Lower leg skin (tissue), 4 donors: ENCODE measurements around the gene THSD7B. TPM values are rescaled to one million over a fixed set of nuclear protein-coding genes. Genes with fewer than 3 reads are reported as not detected.

Source experiments
- DNase-seq, 2 donors: peaks; one replicate each; pipeline ENCODE4 v3.0.0-alpha.2; 2019; ENCODE audit warnings: low spot score in 2 of 2
- H3K4me3 ChIP-seq: fragments of 200-600 bp; sonication (generic); 2 replicates; pipeline ENCODE4 v1.5.1; 2017; ENCODE audit warnings: mild to moderate bottlenecking, low read depth; ENCODE audit not compliant: poor library complexity, severe bottlenecking
- CTCF ChIP-seq, 3 donors: fragments of 450-650 bp; IDR thresholded peaks; one replicate each; pipeline ENCODE4 v1.5.1; 2016; ENCODE audit warnings: antibody characterized with exemption in 3 of 3, mild to moderate bottlenecking in 3 of 3, moderate library complexity in 2 of 3
- POLR2A ChIP-seq, 2 donors: fragments of 450-650 bp; IDR thresholded peaks; one replicate each; pipeline ENCODE4 v1.6.1; 2016 to 2017; ENCODE audit warnings: antibody characterized with exemption in 2 of 2, mild to moderate bottlenecking in 1 of 2, moderate library complexity in 1 of 2
- WGBS, 2 donors: methylation state at CpG; one replicate each; pipeline ENCODE4 v1.1.5; 2018; 5-methylcytosine and 5-hydroxymethylcytosine counted together
- intact Hi-C: fragments of 100-400 bp; cut with DNase I; formaldehyde crosslinking; loops from one replicate; pipeline ENCODE4 v1.15.0; 2023; ENCODE audit warnings: low total_unique reads
- total RNA-seq, 4 donors: library from RNA; depleted of rRNA; stranded (reverse); fragments of >200 nt; gene quantifications; one replicate each; pipeline ENCODE4 v1.1.0, GENCODE V29; 2016

Gene THSD7B
- total RNA-seq, 4 donors from 2014 or later: not detected

GRCh38 chr2:137252934-137253333 is 487.6 kb downstream of the THSD7B start:
- no peak for TF ChIP-seq CTCF (IDR thresholded peaks at IDR 0.05)
- TF ChIP-seq POLR2A (IDR thresholded peaks at IDR 0.05): no peak
- no peak for DNase-seq
- H3K4me3 ChIP-seq: no peak overlapping the region
- intact Hi-C loops: no loop called here

DNA sequence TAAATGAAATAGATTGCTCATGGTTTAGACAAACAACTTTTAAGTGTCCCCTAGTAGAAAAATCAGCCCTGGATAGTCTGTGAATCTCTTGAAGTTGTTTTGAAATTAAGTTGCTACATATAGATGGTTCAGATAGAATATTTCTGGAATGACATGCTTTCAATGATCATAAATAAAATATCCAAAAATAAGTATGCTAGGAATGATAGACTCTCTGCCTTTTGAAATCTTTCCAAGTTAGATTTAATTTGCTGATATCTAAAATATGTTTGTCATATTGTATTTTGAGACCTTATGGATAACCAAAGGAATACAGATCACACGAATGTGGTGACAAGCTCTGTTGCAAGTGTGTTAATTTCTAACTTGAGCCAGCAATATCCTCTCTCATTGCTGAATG is 488.7 kb downstream of the THSD7B start:
- no peak for DNase-seq
- intact Hi-C loops: no loop called here
- WGBS, 2 donors: 46 to 50% methylated on average over 1 of the region's 1 CpG
- H3K4me3 ChIP-seq: no peak overlapping the region
- TF ChIP-seq POLR2A (IDR thresholded peaks at IDR 0.05): no peak
- no peak for TF ChIP-seq CTCF (IDR thresholded peaks at IDR 0.05)

GRCh38 chr2:137255345-137255744 is 490.0 kb downstream of the THSD7B start:
- no peak for TF ChIP-seq POLR2A (IDR thresholded peaks at IDR 0.05)
- no peak for TF ChIP-seq CTCF (IDR thresholded peaks at IDR 0.05)
- intact Hi-C loops: no loop called here
- 44 to 63% methylated on average over 2 of the region's 2 CpGs for WGBS, 2 donors
- H3K4me3 ChIP-seq: no peak overlapping the region
- no peak for DNase-seq

GRCh38 chr2:137255990-137256389 is 490.6 kb downstream of the THSD7B start:
- TF ChIP-seq CTCF (IDR thresholded peaks at IDR 0.05): no peak
- no peak for TF ChIP-seq POLR2A (IDR thresholded peaks at IDR 0.05)
- 45% methylated on average over 1 of the region's 1 CpG for WGBS, 2 donors
- DNase-seq: no peak
- H3K4me3 ChIP-seq: no peak overlapping the region
- intact Hi-C loops: no loop called here

GRCh38 chr2:137261881-137262585 is 496.7 kb downstream of the THSD7B start:
- TF ChIP-seq CTCF (IDR thresholded peaks at IDR 0.05) (no peak), POLR2A (IDR thresholded peaks at IDR 0.05) (no peak)
- 74 to 88% methylated on average over 3 of the region's 3 CpGs for WGBS, 2 donors
- intact Hi-C loops: no loop called here
- H3K4me3 ChIP-seq: no peak overlapping the region
- no peak for DNase-seq

DNA sequence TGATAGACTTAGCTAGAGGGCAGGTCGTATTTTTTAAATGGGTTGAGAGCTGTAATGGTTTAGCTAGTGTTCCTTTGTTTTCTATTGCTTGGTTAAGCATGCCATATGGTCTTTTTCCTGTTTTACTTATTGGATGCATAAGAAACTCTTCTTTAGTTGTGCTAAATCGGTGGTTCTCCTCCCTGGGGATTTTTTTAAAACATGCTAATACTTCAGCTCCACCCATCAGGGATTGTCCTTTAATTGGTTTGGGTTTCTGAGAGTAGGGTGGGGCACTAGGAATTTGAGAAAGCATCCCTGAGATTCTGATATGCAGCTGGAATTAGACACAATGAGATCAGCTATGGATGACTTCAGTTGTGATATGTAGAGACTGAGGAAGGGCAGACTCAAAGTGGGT is 497.2 kb downstream of the THSD7B start:
- H3K4me3 ChIP-seq: no peak overlapping the region
- WGBS, 2 donors: 27 to 29% methylated on average over 2 of the region's 2 CpGs
- DNase-seq: no peak

More for the DNA sequence above, 497.2 kb downstream of the THSD7B start:
- TF ChIP-seq CTCF (IDR thresholded peaks at IDR 0.05) (no peak), POLR2A (IDR thresholded peaks at IDR 0.05) (no peak)
- intact Hi-C loops: no loop called here
